HL-60 (cell line): ENCODE data around the gene ZNF627.

Source experiments
- DNase-seq, 2 experiments: peaks; one replicate each; pipeline ENCODE4 v3.0.0-alpha.2; 2010 to 2020; ENCODE audit warnings: low read depth in 1 of 2, low spot score in 1 of 2
- H3K27ac ChIP-seq: fragments of 250-450 bp; sonication (Bioruptor Pico); replicated peaks from 2 replicates; pipeline ENCODE4 v1.5.1; 2020; ENCODE audit warnings: mild to moderate bottlenecking, moderate library complexity
- H3K27me3 ChIP-seq: fragments of 250-450 bp; sonication (Bioruptor Pico); 2 replicates; pipeline ENCODE4 v1.5.1; 2021; ENCODE audit warnings: mild to moderate bottlenecking, moderate library complexity; ENCODE audit not compliant: insufficient read depth, poor library complexity, severe bottlenecking
- H3K4me3 ChIP-seq: replicated peaks from 2 replicates; pipeline ENCODE4 v1.5.1; 2011; ENCODE audit warnings: mild to moderate bottlenecking, control low read depth, low read length; ENCODE audit not compliant: insufficient read depth
- CTCF ChIP-seq: IDR thresholded peaks from one replicate; pipeline ENCODE4 v1.5.1; 2011; ENCODE audit warnings: low read length, control low read depth, inconsistent platforms; ENCODE audit not compliant: insufficient read depth
- GABPA ChIP-seq: IDR thresholded peaks from 2 replicates; pipeline ENCODE4 v1.6.1; 2012; ENCODE audit warnings: low read depth
- POLR2AphosphoS5 ChIP-seq: IDR thresholded peaks from 2 replicates; pipeline ENCODE4 v1.6.1; 2012; ENCODE audit warnings: low read depth
- REST ChIP-seq: IDR thresholded peaks from 2 replicates; pipeline ENCODE4 v1.6.1; 2012; ENCODE audit warnings: low read depth; ENCODE audit not compliant: insufficient replicate concordance
- SPI1 ChIP-seq: IDR thresholded peaks from 2 replicates; pipeline ENCODE4 v1.6.1; 2012; ENCODE audit warnings: low read depth, mild to moderate bottlenecking, borderline replicate concordance

Gene ZNF627

GRCh38 chr19:11554160-11554559 lies 43.1 kb upstream of the ZNF627 start:
- no peak for DNase-seq

DNA sequence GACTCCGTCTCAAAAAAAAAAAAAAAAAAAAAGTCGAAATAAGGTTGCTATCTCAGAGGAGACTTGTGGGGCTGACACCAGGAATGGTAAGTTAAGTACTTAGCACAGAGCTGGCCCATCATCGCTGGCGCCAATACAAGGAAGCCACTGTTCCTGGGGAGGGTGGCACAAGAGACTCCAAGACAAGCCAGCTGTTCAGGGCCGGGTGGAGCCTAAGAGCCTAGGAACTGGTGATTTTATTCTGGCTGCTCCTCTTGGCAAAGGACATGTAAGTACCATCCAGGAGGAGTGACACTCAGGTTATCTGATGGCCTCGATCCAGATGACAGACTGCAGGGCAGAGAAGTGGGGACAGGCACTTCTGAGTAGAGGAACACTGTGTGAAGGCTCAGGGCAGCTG lies 42.0 kb upstream of the ZNF627 start:
- H3K27me3 ChIP-seq: no peaks in the 10 kb centered on the region
- TF ChIP-seq CTCF: no peak
- TF ChIP-seq REST: no peak
- no peak for TF ChIP-seq GABPA
- TF ChIP-seq POLR2AphosphoS5: no peak
- no peak for TF ChIP-seq SPI1
- no peak overlapping the region for H3K4me3 ChIP-seq
- no peak for DNase-seq
- no peak overlapping the region for H3K27ac ChIP-seq

More at GRCh38 chr19:11554160-11554559, 43.1 kb upstream of the ZNF627 start:
- TF ChIP-seq GABPA (no peak), SPI1 (no peak), POLR2AphosphoS5 (no peak), REST (no peak), CTCF (no peak)
- Histone ChIP-seq H3K27me3 (no peaks in the 10 kb centered on the region), H3K27ac (no peak overlapping the region), H3K4me3 (no peak overlapping the region)

- no peak overlapping the region for H3K27ac ChIP-seq
- TF ChIP-seq POLR2AphosphoS5 (no peak), CTCF (no peak), GABPA (no peak), SPI1 (no peak), REST (no peak)
- no peak overlapping the region for H3K4me3 ChIP-seq
These were observed 40.5 kb upstream of the ZNF627 start for GRCh38 chr19:11556634-11557420.

More at GRCh38 chr19:11556634-11557420, 40.5 kb upstream of the ZNF627 start:
- no peak for DNase-seq
- no peaks in the 10 kb centered on the region for H3K27me3 ChIP-seq
